Pancreas (tissue), 10 donors: ENCODE measurements around the gene VPS41. TPM values are rescaled to one million over a fixed set of nuclear protein-coding genes. Genes with fewer than 3 reads are reported as not detected.

Experiments
- ATAC-seq, 4 donors: fragments of 200-7000 bp; cut with Tn5 transposase; one replicate each; pipeline versions ENCODE4 v1.8.0 to v1.9.1; 2020; ENCODE audit warnings: mild to moderate bottlenecking in 4 of 4, moderate library complexity in 4 of 4
- DNase-seq, 6 donors: peaks; one replicate each; pipeline ENCODE4 v3.0.0-alpha.2; 2020
- FAIRE-seq: peaks from 2 replicates; lab custom pipeline; 2012; peaks lifted over from hg19 to GRCh38; lab: Jason Lieb, UNC
- H3K27ac ChIP-seq, 4 donors: fragments of 200-600 bp; sonication (generic); 1 replicate in 3 of 4; 2 replicates in 1 of 4; pipeline versions ENCODE4 v1.5.0 to v1.8.0; 2020
- H3K27me3 ChIP-seq, 4 donors: fragments of 200-600 bp; one replicate each; pipeline ENCODE4 v1.8.0; 2021
- H3K36me3 ChIP-seq, 3 donors: fragments of 200-600 bp; sonication (generic) in 1 of 3; one replicate each; pipeline versions ENCODE4 v1.5.0 to v1.8.0; 2020 to 2021
- H3K4me1 ChIP-seq, 3 donors: fragments of 200-600 bp; one replicate each; pipeline ENCODE4 v1.8.0; 2021
- H3K4me3 ChIP-seq, 4 donors: fragments of 200-600 bp; sonication (generic) in 2 of 4; one replicate each; pipeline versions ENCODE4 v1.5.0 to v1.8.0; 2020 to 2021
- H3K9me3 ChIP-seq, 4 donors: fragments of 200-600 bp; one replicate each; pipeline ENCODE4 v1.8.0; 2021
- CTCF ChIP-seq, 4 donors: fragments of 200-600 bp; sonication (generic) in 3 of 4; IDR thresholded peaks; one replicate each; pipeline versions ENCODE4 v1.5.0 to v1.8.0; 2021; ENCODE audit warnings: antibody characterized with exemption in 4 of 4
- WGBS, 2 donors: extraction: QIAGEN DNeasy Blood & Tissue Kit; methylation state at CpG; one replicate each; pipeline ENCODE4 v1.1.7; 2013; 5-methylcytosine and 5-hydroxymethylcytosine counted together
- intact Hi-C, 3 donors: fragments of 100-400 bp; cut with DNase I; formaldehyde crosslinking; loops; one replicate each; pipeline versions ENCODE4 v1.11.1 to v1.14.2; 2022
- polyA plus RNA-seq, 2 donors: library from polyadenylated mRNA; stranded (reverse); fragments of 200-250 nt; gene quantifications; one replicate each; pipeline ENCODE4 v1.2.3, GENCODE V29; 2013
- total RNA-seq, 6 donors: library from RNA; stranded (reverse); fragmentation: NEBNext Ultra II Directional in 4 of 6; extraction: Animal tissue kit (Norgen Biotek cat#: 25700) in 4 of 6; gene quantifications; one replicate each; pipeline versions ENCODE4 v1.2.1 to v1.2.4, GENCODE V29; 2021 to 2023
- donor health status: healthy with polysubstance abuse.
- donor health status: DM: no; HTN: no; CAD: no; lungs with moderate emphysema.
- donor health status: DM: no; HTN: no; CAD: no.
- donor health status: control.
- donor health status: control.
- donor health status: Bipolar disorder and iron deficiency.
- donor health status: DM: yes; HTN: yes; CAD: no.
- donor health status: DM: no; HTN: no; CAD: no.
- donor health status: DM: no; HTN: no; CAD: no.
- donor health status: DM: yes; HTN: yes; CAD: no.

Gene VPS41
- total and polyA plus RNA-seq, 8 donors = 10.0 to 79.2 (median 37.8) TPM

GRCh38 chr7:38938001-38938485 lies 29.1 kb upstream of the VPS41 start:
- 27 to 32% methylated on average over 1 of the region's 1 CpG for WGBS, 2 donors
- Histone ChIP-seq H3K36me3 (no peaks in the 10 kb centered on the region), H3K4me1 (no peaks in the 10 kb centered on the region), H3K27ac (no peak overlapping the region), H3K9me3 (no peaks in the 10 kb centered on the region), H3K4me3 (no peak overlapping the region), H3K27me3 (no peaks in the 10 kb centered on the region)
- FAIRE-seq = no peak
- intact Hi-C loops = loop anchor here in 2 of 3 donors (5.0 to 10.0 kb wide), 2 partner anchors 524 to 527 kb away; no protein-coding TSS in a partner anchor
- no peak for TF ChIP-seq CTCF (IDR thresholded peaks at IDR 0.05)
- DNase-seq = no peak
- no peak for ATAC-seq

- Histone ChIP-seq H3K4me1 (no peaks in the 10 kb centered on the region), H3K9me3 (no peaks in the 10 kb centered on the region), H3K27me3 (no peaks in the 10 kb centered on the region), H3K27ac (no peak overlapping the region), H3K4me3 (no peak overlapping the region), H3K36me3 (no peaks in the 10 kb centered on the region)
- intact Hi-C loops = loop anchor here in 2 of 3 donors (5.0 to 10.0 kb wide), 2 partner anchors 526 to 528 kb away; no protein-coding TSS in a partner anchor
- FAIRE-seq (no peak), ATAC-seq (no peak), DNase-seq (no peak)
- no peak for TF ChIP-seq CTCF (IDR thresholded peaks at IDR 0.05)
- 51 to 62% methylated on average over 1 of the region's 1 CpG for WGBS, 2 donors
Observed at GRCh38 chr7:38936641-38937040, 27.6 kb upstream of the VPS41 start.

DNA sequence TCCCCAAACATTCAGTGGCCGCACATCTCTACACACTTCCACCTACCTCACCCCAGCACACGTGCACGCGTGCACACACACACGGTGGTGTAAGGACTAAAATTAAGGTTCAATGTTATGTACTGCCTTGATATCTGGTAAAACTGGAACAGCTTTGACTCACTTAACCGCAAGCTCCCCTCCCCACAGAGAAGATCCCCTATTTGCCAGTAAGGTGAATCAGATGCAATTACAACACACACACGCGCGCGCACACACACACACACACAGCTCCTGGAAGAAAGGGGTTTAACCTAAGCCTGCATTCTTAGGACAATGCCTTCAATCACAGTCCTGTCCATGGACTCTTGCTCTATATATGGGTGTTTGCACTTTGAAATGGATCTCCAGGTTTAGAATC lies 25.5 kb upstream of the VPS41 start:
- Histone ChIP-seq H3K4me3 (no peak overlapping the region), H3K4me1 (no peaks in the 10 kb centered on the region), H3K27me3 (no peaks in the 10 kb centered on the region), H3K9me3 (no peaks in the 10 kb centered on the region), H3K36me3 (no peaks in the 10 kb centered on the region), H3K27ac (no peak overlapping the region)
- ATAC-seq (no peak), FAIRE-seq (no peak), DNase-seq (no peak)
- WGBS, 2 donors = 82 to 96% methylated on average over 10 of the region's 10 CpGs
- intact Hi-C loops = loop anchor here in 1 of 3 donors (10.0 kb wide), 1 partner anchor 530 kb away; no protein-coding TSS in a partner anchor
- TF ChIP-seq CTCF (IDR thresholded peaks at IDR 0.05) = no peak

DNA sequence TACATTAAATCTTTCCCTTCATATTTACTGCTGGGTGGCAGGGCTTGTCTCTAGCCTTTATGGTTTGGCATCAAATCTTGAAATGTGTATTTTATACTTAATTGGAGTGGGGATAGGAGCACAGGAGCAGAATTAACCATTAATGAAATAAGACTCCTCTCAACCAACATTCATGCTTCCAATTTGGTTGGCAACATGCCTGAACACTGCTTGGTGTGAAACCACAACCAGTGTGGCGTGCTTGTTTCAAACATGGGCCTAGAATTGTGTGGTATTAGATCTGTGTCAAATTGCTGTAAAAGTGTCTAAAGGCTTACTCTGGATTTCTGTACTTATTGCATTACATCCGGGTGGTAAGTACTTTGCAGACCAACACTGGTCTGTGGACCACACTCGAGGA lies 25.1 kb upstream of the VPS41 start:
- no peak overlapping the region for H3K27ac ChIP-seq
- no peaks in the 10 kb centered on the region for H3K27me3 ChIP-seq
- no peaks in the 10 kb centered on the region for H3K9me3 ChIP-seq
- 74 to 86% methylated on average over 3 of the region's 3 CpGs for WGBS, 2 donors
- DNase-seq (no peak), ATAC-seq (no peak), FAIRE-seq (no peak)
- no peaks in the 10 kb centered on the region for H3K4me1 ChIP-seq
- H3K4me3 ChIP-seq = no peak overlapping the region
- H3K36me3 ChIP-seq = no peaks in the 10 kb centered on the region
- TF ChIP-seq CTCF (IDR thresholded peaks at IDR 0.05) = no peak
- intact Hi-C loops = loop anchor here in 1 of 3 donors (10.0 kb wide), 1 partner anchor 531 kb away; no protein-coding TSS in a partner anchor

DNA sequence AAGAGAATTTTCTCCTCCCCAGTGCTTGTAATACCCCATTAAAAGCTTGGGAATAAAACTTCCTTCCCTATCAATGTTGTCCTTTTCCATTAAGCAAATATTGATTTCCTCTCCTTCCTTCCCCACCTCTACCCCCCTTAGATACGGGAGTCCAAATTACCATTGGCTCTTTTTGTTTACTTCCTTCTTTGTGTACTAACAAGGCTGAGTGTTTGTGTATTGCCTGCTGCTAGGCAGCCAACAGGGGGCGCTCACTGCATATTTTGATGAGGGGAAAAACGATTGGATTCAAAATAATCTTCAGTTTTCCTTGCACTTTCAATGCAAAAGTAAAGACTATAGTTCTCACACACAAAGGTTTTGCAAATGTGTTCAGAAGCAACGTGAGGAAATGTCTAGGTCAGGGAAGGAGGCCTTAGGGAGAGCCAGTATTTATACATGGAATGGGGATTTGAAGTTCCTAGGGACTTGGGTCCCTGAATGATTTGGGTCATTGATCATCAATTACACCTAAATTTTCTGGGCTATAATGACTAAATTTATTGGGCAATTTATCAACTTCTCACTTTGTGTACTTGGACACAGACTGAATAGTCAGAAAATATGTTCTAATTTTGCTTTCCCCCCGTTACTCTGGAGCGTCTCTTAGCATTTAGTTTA lies 23.6 kb upstream of the VPS41 start:
- intact Hi-C loops = loop anchor here in 1 of 3 donors (10.0 kb wide), 1 partner anchor 532 kb away; no protein-coding TSS in a partner anchor
- Histone ChIP-seq H3K9me3 (no peaks in the 10 kb centered on the region), H3K36me3 (no peaks in the 10 kb centered on the region), H3K27ac (no peak overlapping the region), H3K4me3 (no peak overlapping the region), H3K27me3 (no peaks in the 10 kb centered on the region), H3K4me1 (no peaks in the 10 kb centered on the region)
- no peak for FAIRE-seq
- WGBS, 2 donors = 29 to 33% methylated on average over 6 of the region's 6 CpGs
- TF ChIP-seq CTCF (IDR thresholded peaks at IDR 0.05) = peak; percentile 68 to 83 (median 78)
- DNase-seq = peak; percentile 29 to 89 (median 61)
- peak; percentile 44 to 73 (median 58) for ATAC-seq
